Peyer's patch (tissue), 4 donors: ENCODE data around the gene CLSTN1. TPM values are rescaled to one million over a fixed set of nuclear protein-coding genes. Genes with fewer than 3 reads are reported as not detected.

Experiments
- DNase-seq, 3 donors: peaks; one replicate each; pipeline ENCODE4 v3.0.0-alpha.2; 2017 to 2019
- H3K27ac ChIP-seq, 4 donors: fragments of 200-600 bp; sonication (generic); one replicate each; pipeline ENCODE4 v1.5.1; 2016 to 2019
- H3K27me3 ChIP-seq, 2 donors: fragments of 200-600 bp; sonication (generic); one replicate each; pipeline ENCODE4 v1.5.1; 2019
- H3K36me3 ChIP-seq, 3 donors: fragments of 200-600 bp; sonication (generic); one replicate each; pipeline ENCODE4 v1.5.1; 2016 to 2019
- H3K4me1 ChIP-seq, 4 donors: fragments of 200-600 bp; sonication (generic); one replicate each; pipeline ENCODE4 v1.5.1; 2016 to 2019
- H3K4me3 ChIP-seq, 4 donors: fragments of 200-600 bp; sonication (generic); 1 replicate in 3 of 4; 2 replicates in 1 of 4; pipeline ENCODE4 v1.5.1; 2016 to 2019; ENCODE audit warnings: mild to moderate bottlenecking in 1 of 4
- H3K9me3 ChIP-seq, 4 donors: fragments of 200-600 bp; sonication (generic); one replicate each; pipeline ENCODE4 v1.5.1; 2016 to 2019; ENCODE audit warnings: mild to moderate bottlenecking in 1 of 4
- CTCF ChIP-seq, 6 experiments: fragments of 450-650 bp in 4 of 6; fragments of 200-600 bp in 2 of 6; sonication (generic) in 1 of 6; IDR thresholded peaks; one replicate each; pipeline ENCODE4 v1.5.1; 2017 to 2019; ENCODE audit warnings: antibody characterized with exemption in 6 of 6, mild to moderate bottlenecking in 3 of 6, moderate library complexity in 1 of 6
- POLR2A ChIP-seq, 2 donors: fragments of 450-650 bp; IDR thresholded peaks; one replicate each; pipeline ENCODE4 v1.5.1; 2017; ENCODE audit warnings: antibody characterized with exemption in 2 of 2, mild to moderate bottlenecking in 2 of 2, moderate library complexity in 2 of 2
- total RNA-seq, 4 donors: library from RNA; depleted of rRNA; stranded (reverse); fragments of >200 nt; gene quantifications; one replicate each; pipeline ENCODE4 v1.1.0, GENCODE V29; 2016

CLSTN1 gene
- total RNA-seq, 4 donors from 2014 or later = 47.9 to 107 (median 103) TPM

DNA sequence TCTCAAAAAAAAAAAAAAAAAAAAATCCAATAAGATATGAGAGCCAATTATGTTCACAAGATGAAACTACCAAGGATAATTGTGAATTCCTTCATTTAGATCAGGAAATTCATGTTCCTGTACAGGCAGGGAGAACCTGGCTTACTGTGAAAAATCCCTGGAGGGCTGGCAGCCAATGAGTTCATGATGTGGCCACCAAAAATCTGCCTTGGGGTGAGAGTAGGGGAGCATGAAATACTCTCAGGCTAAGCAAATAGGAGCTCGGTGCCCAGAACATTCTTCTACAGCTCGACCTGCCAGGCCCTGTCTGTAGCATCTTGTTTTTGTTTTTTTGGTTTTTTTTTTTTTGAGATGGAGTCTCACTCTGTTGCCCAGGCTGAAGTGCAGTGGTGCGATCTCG, 122.1 kb downstream of the CLSTN1 start:
- no peak for TF ChIP-seq POLR2A (IDR thresholded peaks at IDR 0.05)
- no peak for TF ChIP-seq CTCF (IDR thresholded peaks at IDR 0.05)
- no peak overlapping the region for H3K27ac ChIP-seq

DNA sequence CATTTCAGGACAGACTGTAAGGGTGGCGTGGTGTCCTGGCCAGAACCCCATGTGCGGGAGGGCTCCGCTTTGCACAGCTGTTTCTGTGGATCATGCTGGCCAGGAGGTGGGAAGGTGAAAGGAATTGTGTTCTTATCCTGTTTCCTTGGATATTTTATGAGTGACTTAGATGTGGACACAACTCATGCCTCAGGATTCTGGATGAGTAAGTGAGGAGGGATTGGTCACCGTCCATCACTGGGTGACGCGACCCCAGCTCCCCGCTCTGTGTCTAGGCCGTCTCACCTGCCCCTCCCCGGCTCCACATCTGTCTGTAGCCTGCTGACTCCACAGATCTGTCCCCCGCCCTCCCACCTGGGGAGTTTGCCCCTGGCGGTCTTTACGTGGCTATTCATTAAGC, 123.4 kb downstream of the CLSTN1 start:
- Histone ChIP-seq H3K9me3 (no peaks in the 10 kb centered on the region), H3K36me3 (no peaks in the 10 kb centered on the region), H3K27ac (no peak overlapping the region), H3K27me3 (no peaks in the 10 kb centered on the region), H3K4me3 (no peak overlapping the region), H3K4me1 (peaks cover 0 to 9% (median 6%) of the 10 kb centered on the region in 4 donors)
- DNase-seq = no peak
- no peak for TF ChIP-seq POLR2A (IDR thresholded peaks at IDR 0.05)
- no peak for TF ChIP-seq CTCF (IDR thresholded peaks at IDR 0.05)

More for the DNA sequence above, 122.1 kb downstream of the CLSTN1 start:
- Histone ChIP-seq H3K36me3 (no peaks in the 10 kb centered on the region), H3K4me3 (no peak overlapping the region), H3K9me3 (no peaks in the 10 kb centered on the region), H3K27me3 (no peaks in the 10 kb centered on the region), H3K4me1 (peaks cover 0 to 9% (median 6%) of the 10 kb centered on the region in 4 donors)
- no peak for DNase-seq

DNA sequence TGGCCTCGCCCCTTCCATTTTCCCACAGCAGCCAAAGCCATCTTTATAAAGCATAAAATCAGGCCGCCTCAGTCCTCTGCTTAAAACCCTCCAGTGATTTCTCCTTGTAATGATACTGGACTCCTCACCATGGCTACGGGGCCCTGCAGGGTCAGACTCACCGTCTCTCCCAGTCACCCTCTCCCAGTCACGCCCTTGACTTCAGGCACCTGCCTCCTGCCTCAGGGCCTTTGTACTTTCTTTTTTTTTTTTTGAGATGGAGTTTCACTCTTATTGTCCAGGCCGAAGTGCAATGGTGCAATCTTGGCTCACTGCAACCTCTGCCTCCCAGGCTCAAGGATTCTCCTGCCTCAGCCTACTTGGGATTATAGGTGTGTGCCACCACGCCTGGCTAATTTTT, 124.4 kb downstream of the CLSTN1 start:
- Histone ChIP-seq H3K27ac (no peak overlapping the region), H3K4me1 (peaks cover 0 to 6% (median 4%) of the 10 kb centered on the region in 4 donors), H3K4me3 (no peak overlapping the region), H3K27me3 (no peaks in the 10 kb centered on the region), H3K9me3 (no peaks in the 10 kb centered on the region), H3K36me3 (no peaks in the 10 kb centered on the region)
- peak in 1 of 3 donors; percentile 61 for DNase-seq
- no peak for TF ChIP-seq POLR2A (IDR thresholded peaks at IDR 0.05)
- no peak for TF ChIP-seq CTCF (IDR thresholded peaks at IDR 0.05)

DNA sequence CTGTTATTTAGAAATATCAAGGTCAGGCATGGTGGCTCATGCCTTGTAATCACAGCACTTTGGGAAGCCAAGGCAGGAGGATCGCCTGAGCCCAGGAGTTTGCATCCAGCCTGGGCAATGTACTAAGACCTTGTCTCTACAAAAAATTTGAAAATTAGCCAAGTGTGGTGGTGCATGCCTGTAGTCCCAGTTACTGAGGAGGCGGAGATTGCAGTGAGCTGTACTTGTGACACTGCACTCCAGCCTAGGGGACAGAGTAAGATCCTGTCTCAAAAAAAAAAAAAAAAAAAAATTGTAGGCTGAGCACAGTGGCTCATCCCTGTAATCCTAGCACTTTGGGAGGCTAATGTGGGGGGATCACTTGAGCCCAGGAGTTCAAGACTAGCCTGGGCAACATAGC, 127.0 kb downstream of the CLSTN1 start:
- Histone ChIP-seq H3K27me3 (no peaks in the 10 kb centered on the region), H3K36me3 (no peaks in the 10 kb centered on the region), H3K4me1 (no peaks in the 10 kb centered on the region), H3K9me3 (no peaks in the 10 kb centered on the region), H3K27ac (no peak overlapping the region), H3K4me3 (no peak overlapping the region)
- TF ChIP-seq POLR2A (IDR thresholded peaks at IDR 0.05) (no peak), CTCF (IDR thresholded peaks at IDR 0.05) (no peak)
- no peak for DNase-seq

GRCh38 chr1:9691691-9692090, 132.1 kb downstream of the CLSTN1 start:
- H3K27ac ChIP-seq = no peak overlapping the region
- no peak for DNase-seq
- H3K27me3 ChIP-seq = no peaks in the 10 kb centered on the region
- H3K4me1 ChIP-seq = peaks cover 6 to 39% (median 23%) of the 10 kb centered on the region in 4 donors
- no peak for TF ChIP-seq CTCF (IDR thresholded peaks at IDR 0.05)
- TF ChIP-seq POLR2A (IDR thresholded peaks at IDR 0.05) = no peak
- H3K9me3 ChIP-seq = peaks cover 0 to 4% (median 0%) of the 10 kb centered on the region in 4 donors
- H3K4me3 ChIP-seq = no peak overlapping the region
- no peaks in the 10 kb centered on the region for H3K36me3 ChIP-seq

GRCh38 chr1:9691108-9691445, 132.7 kb downstream of the CLSTN1 start:
- DNase-seq = no peak
- peaks cover 6 to 39% (median 23%) of the 10 kb centered on the region in 4 donors for H3K4me1 ChIP-seq
- no peaks in the 10 kb centered on the region for H3K27me3 ChIP-seq
- no peak for TF ChIP-seq POLR2A (IDR thresholded peaks at IDR 0.05)
- TF ChIP-seq CTCF (IDR thresholded peaks at IDR 0.05) = no peak
- peaks cover 0 to 4% (median 0%) of the 10 kb centered on the region in 4 donors for H3K9me3 ChIP-seq
- H3K4me3 ChIP-seq = no peak overlapping the region
- no peak overlapping the region for H3K27ac ChIP-seq
- no peaks in the 10 kb centered on the region for H3K36me3 ChIP-seq
